Mesenteric fat pad (tissue), 1 donor: ENCODE measurements around the gene STYX. TPM values are rescaled to one million over a fixed set of nuclear protein-coding genes. Genes with fewer than 3 reads are reported as not detected.

Experiments
- DNase-seq: peaks from one replicate; pipeline ENCODE4 v3.0.0-alpha.2; 2020; ENCODE audit warnings: low spot score
- long read RNA-seq: library from polyadenylated mRNA; unstranded; transcript quantifications from one replicate; pipeline ENCODE4 v2.0.0, GENCODE V29; 2020
- total RNA-seq: library from RNA; stranded (reverse); fragmentation: NEBNext Ultra II Directional; extraction: Animal tissue kit (Norgen Biotek cat#: 25700); gene quantifications from one replicate; pipeline ENCODE4 v1.2.1, GENCODE V29; 2021
- donor health status: DM: yes; HTN: yes; CAD: no.

STYX gene
- total RNA-seq: 13.9 TPM
- long read RNA-seq, full-length matches to known transcripts: 14 of 41 reads
- long read RNA-seq, partial matches to known transcripts: 1 of 41 reads
- long read RNA-seq, other reads (novel, unspliced or antisense): 26 of 41 reads

GRCh38 chr14:52729925-52730708 lies at the start of gene STYX:
Gene STYX, plus strand, starts transcription at chr14:52730166. Its CDS starts 309 bp downstream, at chr14:52730475.
- DNase-seq: peak; percentile 98

- DNase-seq: no peak
These were observed 45.9 kb upstream of the STYX start for GRCh38 chr14:52683985-52684520.

- DNase-seq: no peak
These were observed 43.8 kb upstream of the STYX start for GRCh38 chr14:52686176-52686575.

- DNase-seq: no peak
These were observed 38.8 kb upstream of the STYX start for GRCh38 chr14:52690983-52691760.

- DNase-seq: no peak
These were observed 37.6 kb upstream of the STYX start for GRCh38 chr14:52692248-52692962.

GRCh38 chr14:52693036-52693435 lies 36.9 kb upstream of the STYX start:
- no peak for DNase-seq

- no peak for DNase-seq
These were observed 36.4 kb upstream of the STYX start for GRCh38 chr14:52693532-52693931.

- no peak for DNase-seq
These were observed 35.0 kb upstream of the STYX start for GRCh38 chr14:52694761-52695480.

- DNase-seq: peak; percentile 95
These were observed 34.4 kb upstream of the STYX start, which contains the start of gene ERO1A for GRCh38 chr14:52695481-52696091. Gene ERO1A, minus strand, starts transcription at chr14:52695558. Its CDS starts 77 bp downstream, at chr14:52695481.

GRCh38 chr14:52700701-52701172 lies 29.2 kb upstream of the STYX start:
- DNase-seq: no peak

GRCh38 chr14:52701223-52701622 lies 28.7 kb upstream of the STYX start:
- no peak for DNase-seq

- no peak for DNase-seq
These were observed 26.7 kb upstream of the STYX start for GRCh38 chr14:52703225-52703624.

GRCh38 chr14:52703664-52704063 lies 26.3 kb upstream of the STYX start:
- DNase-seq: no peak

- DNase-seq: no peak
These were observed 23.7 kb upstream of the STYX start for GRCh38 chr14:52706286-52706685.

- peak; percentile 98 for DNase-seq
These were observed 23.0 kb upstream of the STYX start, which contains the start of gene PSMC6 for GRCh38 chr14:52706724-52707706. Gene PSMC6, plus strand, starts transcription at chr14:52707200. Its CDS starts 20 bp downstream, at chr14:52707220.

GRCh38 chr14:52711666-52712065 lies 18.3 kb upstream of the STYX start:
- no peak for DNase-seq

- no peak for DNase-seq
These were observed 13.8 kb upstream of the STYX start for GRCh38 chr14:52716155-52716554.

- no peak for DNase-seq
These were observed 6.2 kb upstream of the STYX start for GRCh38 chr14:52723514-52724359.
